NCI-H510A (cell line): ENCODE data around the gene PLPPR2.
"Not testable (repeated sequence)": the region's sequence is repeated elsewhere in the genome, so short reads cannot be mapped to it uniquely, and the experiment has no call there.

Experiments
- DNase-seq: peaks from one replicate; lab custom pipeline; 2025; lab: John Stamatoyannopoulos, UW

Gene PLPPR2

DNA sequence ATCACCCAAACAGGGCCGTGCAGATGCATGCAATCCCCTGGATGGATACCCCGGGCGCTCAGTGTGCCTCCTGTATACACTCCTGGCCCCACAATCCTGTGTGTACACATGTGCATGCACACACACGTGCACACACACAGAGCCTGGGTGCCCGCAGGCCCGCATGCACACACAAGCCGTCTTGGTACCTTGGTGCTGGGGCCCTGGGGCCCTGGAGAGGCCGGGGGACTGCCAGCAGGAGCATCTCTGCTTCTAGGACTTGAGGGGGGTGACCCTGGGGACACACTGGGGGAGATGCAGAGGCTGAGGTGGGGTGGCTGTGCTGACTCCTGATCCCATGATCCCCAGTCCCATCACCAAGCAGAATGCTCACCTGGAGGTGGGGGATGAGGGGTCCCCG lies 44.4 kb downstream of the PLPPR2 start:
- DNase-seq: no peak

- no peak for DNase-seq
Measured at GRCh38 chr19:11400798-11401197, 45.6 kb downstream of the PLPPR2 start.

DNA sequence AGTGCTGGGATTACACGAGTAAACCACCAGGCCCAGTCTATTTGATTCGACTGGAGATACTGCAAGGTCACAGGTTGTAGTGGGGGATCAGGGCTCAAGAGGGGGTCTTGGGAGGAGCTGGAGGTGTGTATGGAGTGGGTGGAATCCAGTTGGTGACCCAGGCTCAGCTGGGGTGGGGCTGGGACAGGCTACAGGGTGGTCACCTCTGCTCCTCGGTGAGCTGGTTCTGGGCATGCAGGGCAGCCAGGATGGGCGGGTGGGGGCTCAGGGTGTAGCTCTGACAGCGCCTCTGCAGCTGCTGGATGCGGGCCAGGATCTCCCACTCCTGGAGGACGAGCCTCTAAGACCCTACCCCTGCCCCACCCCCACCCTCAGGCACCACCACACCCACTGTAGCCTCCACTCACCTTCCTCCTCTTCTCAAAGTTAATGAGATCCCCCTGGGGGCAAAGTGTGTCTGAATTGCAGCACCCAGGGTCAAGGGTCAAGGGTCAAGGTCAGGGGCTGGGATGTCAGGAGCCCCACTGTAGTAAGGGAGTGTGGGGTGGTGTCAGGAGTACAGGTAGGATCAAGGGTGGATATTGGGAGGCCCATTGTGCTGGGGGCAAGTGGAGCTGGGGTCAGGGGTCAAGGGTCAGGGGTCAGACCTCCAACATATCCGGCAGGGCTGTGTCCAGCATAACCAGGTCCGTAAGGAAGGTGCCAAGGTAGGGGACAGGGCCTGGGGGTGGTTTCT lies 46.7 kb downstream of the PLPPR2 start:
- DNase-seq: no peak

- DNase-seq: no peak
Measured at GRCh38 chr19:11404588-11405222, 49.5 kb downstream of the PLPPR2 start.

GRCh38 chr19:11405846-11406643 lies 50.8 kb downstream of the PLPPR2 start:
- no peak for DNase-seq

GRCh38 chr19:11406703-11407236 lies 51.5 kb downstream of the PLPPR2 start:
- not testable (repeated sequence) for DNase-seq

DNA sequence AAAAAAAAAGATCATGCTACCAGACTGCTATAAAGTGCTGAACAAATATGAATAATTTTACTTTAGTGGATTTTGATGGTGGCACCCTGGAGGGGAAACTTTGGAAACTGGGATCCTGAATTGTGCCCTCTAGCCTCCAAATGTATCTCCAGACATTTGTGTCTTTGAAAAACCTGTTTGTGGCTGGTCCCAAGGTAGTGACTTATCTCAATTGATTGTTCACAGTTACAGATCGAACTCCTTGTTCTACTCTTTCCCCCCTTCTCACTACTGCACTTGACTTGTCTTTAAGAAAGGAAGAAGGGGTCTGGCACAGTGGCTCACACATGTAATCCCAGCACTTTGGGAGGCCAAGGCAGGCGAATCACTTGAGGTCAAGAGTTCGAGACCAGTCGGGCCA lies 53.4 kb downstream of the PLPPR2 start:
- no peak for DNase-seq

DNA sequence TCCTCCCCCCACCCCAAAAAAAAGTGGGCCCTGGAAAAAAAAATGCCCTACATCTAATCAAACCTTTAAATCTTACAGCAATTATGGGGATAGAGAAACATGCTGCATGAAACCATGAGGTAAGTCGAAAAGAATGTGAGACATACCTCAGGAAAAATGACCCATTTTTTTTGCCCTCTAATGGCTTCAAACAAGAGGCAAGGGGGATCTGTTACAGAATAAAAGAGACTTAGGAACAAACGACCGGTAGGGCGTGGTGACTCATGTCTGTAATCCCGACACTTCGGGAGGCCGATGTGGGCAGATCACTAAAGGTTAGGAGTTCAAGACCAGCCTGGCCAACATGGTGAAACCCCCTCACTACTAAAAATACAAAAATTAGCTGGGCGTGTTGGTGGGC lies 55.5 kb downstream of the PLPPR2 start:
- DNase-seq: no peak

- DNase-seq: no peak
Measured at GRCh38 chr19:11414544-11414943, 59.3 kb downstream of the PLPPR2 start.
